Endothelial cell of umbilical vein (primary cell): Measurements from ENCODE around the gene PUS3. TPM values are rescaled to one million over a fixed set of nuclear protein-coding genes. Genes with fewer than 3 reads are reported as not detected.
"Not testable (repeated sequence)": the region's sequence is repeated elsewhere in the genome, so short reads cannot be mapped to it uniquely, and the experiment has no call there.

ENCODE experiments used
- BruUV-seq: library from RNA; stranded (reverse); fragments of 400-500 nt; replicated peaks from 2 replicates; lab custom pipeline; 2021; lab: Mats Ljungman, UMichigan
- CTCF ChIA-PET: fragments of 300-600, 350-600 bp; sonication (Branson Sonifier 250); formaldehyde crosslinking; loops from one replicate; lab custom pipeline; 2021; ENCODE audit warnings: antibody characterized with exemption, inconsistent platforms; lab: Charles Lee
- POLR2A ChIA-PET: fragments of 300-600, 350-600 bp; sonication (Branson Sonifier 250); formaldehyde crosslinking; loops from one replicate; lab custom pipeline; 2021; ENCODE audit warnings: antibody characterized with exemption, inconsistent platforms; lab: Charles Lee
- DNase-seq: peaks from one replicate; pipeline ENCODE4 v3.0.0-alpha.2; 2011; ENCODE audit warnings: low read depth, low spot score
- FAIRE-seq: peaks from 2 replicates; lab custom pipeline; 2011; peaks lifted over from hg19 to GRCh38; lab: Jason Lieb, UNC
- H2AFZ ChIP-seq: 2 replicates; pipeline ENCODE4 v1.6.0; 2012; ENCODE audit warnings: low read depth, low read length, control low read depth, inconsistent platforms
- H3K27ac ChIP-seq: 2 replicates; pipeline ENCODE4 v1.5.1; 2011; ENCODE audit warnings: low read depth, mild to moderate bottlenecking, control low read depth, low read length, moderate library complexity; ENCODE audit not compliant: insufficient read depth
- H3K27me3 ChIP-seq, 2 experiments: 2 replicates each; pipeline versions ENCODE4 v1.6.0 to v1.6.1; 2011; ENCODE audit warnings: low read length in 2 of 2, mixed read lengths in 1 of 2; ENCODE audit not compliant: control insufficient read depth in 2 of 2, insufficient read depth in 2 of 2
- H3K36me3 ChIP-seq, 2 experiments: 2 replicates in 1 of 2; 3 replicates in 1 of 2; pipeline ENCODE4 v1.5.1; 2011; ENCODE audit warnings: low read length in 2 of 2, mild to moderate bottlenecking in 1 of 2, moderate library complexity in 1 of 2; ENCODE audit not compliant: control insufficient read depth in 2 of 2, insufficient read depth in 2 of 2; ENCODE audit errors: extremely low read depth in 1 of 2
- H3K4me1 ChIP-seq: 3 replicates; pipeline ENCODE4 v1.5.1; 2011; ENCODE audit warnings: mild to moderate bottlenecking, low read length; ENCODE audit not compliant: control insufficient read depth, insufficient read depth; ENCODE audit errors: extremely low read depth
- H3K4me2 ChIP-seq: 2 replicates; pipeline ENCODE4 v1.6.1; 2011; ENCODE audit warnings: low read length, control low read depth, mixed read lengths; ENCODE audit not compliant: insufficient read depth
- H3K4me3 ChIP-seq, 3 experiments: fragments of 200-600 bp in 1 of 3; sonication (generic), shearing (Covaris generic) in 1 of 3; replicated peaks in 1 of 3; 2 replicates each; pipeline ENCODE4 v1.5.1; 2011 to 2016; ENCODE audit warnings: control low read depth in 3 of 3, low read length in 3 of 3, mild to moderate bottlenecking in 2 of 3, inconsistent platforms in 1 of 3, low read depth in 1 of 3, moderate library complexity in 1 of 3; ENCODE audit not compliant: insufficient read depth in 1 of 3
- H3K79me2 ChIP-seq: 2 replicates; pipeline ENCODE4 v1.6.0; 2012; ENCODE audit warnings: low read length, inconsistent platforms; ENCODE audit not compliant: control insufficient read depth, insufficient read depth
- H3K9ac ChIP-seq: replicated peaks from 2 replicates; pipeline ENCODE3; 2011; ENCODE audit warnings: low read length, control low read depth; ENCODE audit not compliant: insufficient read depth; ENCODE audit errors: extremely low read depth
- H3K9me1 ChIP-seq: replicated peaks from 3 replicates; pipeline ENCODE4 v1.6.0; 2011; ENCODE audit warnings: mild to moderate bottlenecking, low read length; ENCODE audit not compliant: control insufficient read depth, insufficient read depth; ENCODE audit errors: extremely low read depth
- H3K9me3 ChIP-seq: replicated peaks from 2 replicates; pipeline ENCODE4 v1.5.1; 2012; ENCODE audit warnings: low read length, inconsistent platforms; ENCODE audit not compliant: control insufficient read depth, insufficient read depth
- H4K20me1 ChIP-seq: replicated peaks from 2 replicates; pipeline ENCODE3; 2011; ENCODE audit warnings: mild to moderate bottlenecking, low read length; ENCODE audit not compliant: control insufficient read depth, insufficient read depth; ENCODE audit errors: extremely low read depth
- EZH2 ChIP-seq: IDR thresholded peaks from 2 replicates; pipeline ENCODE4 v1.6.1; 2012; ENCODE audit warnings: borderline replicate concordance, low read depth, mild to moderate bottlenecking, moderate library complexity, low read length, inconsistent platforms; ENCODE audit not compliant: severe bottlenecking
- FOS ChIP-seq: IDR thresholded peaks from 2 replicates; pipeline ENCODE4 v1.6.1; 2011; ENCODE audit warnings: mild to moderate bottlenecking, low read length, moderate library complexity, borderline replicate concordance; ENCODE audit not compliant: insufficient read depth
- GATA2 ChIP-seq: IDR thresholded peaks from 2 replicates; pipeline ENCODE4 v1.7.0; 2011; ENCODE audit warnings: low read depth, mild to moderate bottlenecking, moderate library complexity, mixed read lengths, low read length; ENCODE audit not compliant: insufficient read length, insufficient read depth
- JUN ChIP-seq: IDR thresholded peaks from 2 replicates; pipeline ENCODE4 v1.6.1; 2011; ENCODE audit warnings: borderline replicate concordance, low read depth; ENCODE audit not compliant: insufficient read length, insufficient read depth
- MYC ChIP-seq: IDR thresholded peaks from one replicate; pipeline ENCODE4 v1.6.1; 2011; ENCODE audit warnings: mild to moderate bottlenecking, low read depth, low read length
- POLR2A ChIP-seq: IDR thresholded peaks from 2 replicates; pipeline ENCODE4 v1.6.1; 2012; ENCODE audit warnings: low read depth, mild to moderate bottlenecking, control low read depth, low read length
- POLR2AphosphoS5 ChIP-seq: IDR thresholded peaks from 2 replicates; pipeline ENCODE4 v1.6.1; 2012; ENCODE audit warnings: low read depth, mild to moderate bottlenecking, control low read depth, low read length, moderate library complexity; ENCODE audit not compliant: insufficient read depth
- dilution Hi-C: fragments of 300-500 bp; cut with MboI; formaldehyde crosslinking; loops from one replicate; pipeline ENCODE4 v1.15.0; 2019; ENCODE audit warnings: low sequenced_read_pairs; ENCODE audit not compliant: extremely low pct_ligation_motif_present
- intact Hi-C: fragments of 100-400 bp; cut with micrococcal nuclease; formaldehyde crosslinking; loops from one replicate; pipeline ENCODE4 v1.10.0; 2022
- polyA plus RNA-seq, 4 experiments: library from polyadenylated mRNA; depleted of rRNA in 3 of 4; stranded (reverse) in 3 of 4; unstranded in 1 of 4; fragments of >200 nt; gene quantifications; 2 replicates each; pipeline versions ENCODE4 v1.2.1 to v1.2.3, GENCODE V29; 2011 to 2012; ENCODE audit warnings: missing spikeins in 1 of 4
- total RNA-seq: library from RNA; stranded (reverse); gene quantifications from 2 replicates; pipeline ENCODE4 v1.2.3, GENCODE V29; 2021
- TF ChIP-seq, protein P1 (sequence below): IDR thresholded peaks from 2 replicates; pipeline ENCODE4 v1.6.1; 2011; ENCODE audit not compliant: insufficient read depth, insufficient read length
- TF ChIP-seq, protein P2 (sequence below), 2 donors: IDR thresholded peaks; 1 replicate in 1 of 2; 2 replicates in 1 of 2; pipeline ENCODE4 v1.5.1; 2011; ENCODE audit warnings: low read length in 2 of 2, mild to moderate bottlenecking in 2 of 2, moderate library complexity in 2 of 2, control low read depth in 1 of 2, inconsistent platforms in 1 of 2, low read depth in 1 of 2; ENCODE audit not compliant: insufficient read depth in 1 of 2; ENCODE audit errors: extremely low read depth in 1 of 2

The PUS3 gene
- total and polyA plus RNA-seq, 2 donors (not counting 3 experiments of a cell fraction or from before 2014, with no cell fraction given): 5.1 to 10.3 TPM

GRCh38 chr11:125916683-125917347 lies 13.8 kb upstream of the PUS3 start:
- ChIA-PET CTCF (interaction anchor here (0.9 to 3.1 kb wide), 3 partner anchors 10 to 281 kb away, joined by 3 to 8 read pairs (median 6); no protein-coding TSS in a partner anchor), POLR2A (no interaction called here)
- H3K79me2 ChIP-seq: no peaks in the 10 kb centered on the region
- H4K20me1 ChIP-seq: no peaks in the 10 kb centered on the region
- no peak overlapping the region for H2AFZ ChIP-seq
- FAIRE-seq: no peak
- no TSS peak for BruUV-seq
- H3K27ac ChIP-seq: no peak overlapping the region
- H3K4me2 ChIP-seq: no peak overlapping the region
- TF ChIP-seq EZH2: no peak
- no peak for TF ChIP-seq MYC
- no peak for TF ChIP-seq POLR2A
- no peak for TF ChIP-seq GATA2
- TF ChIP-seq, protein P1, sequence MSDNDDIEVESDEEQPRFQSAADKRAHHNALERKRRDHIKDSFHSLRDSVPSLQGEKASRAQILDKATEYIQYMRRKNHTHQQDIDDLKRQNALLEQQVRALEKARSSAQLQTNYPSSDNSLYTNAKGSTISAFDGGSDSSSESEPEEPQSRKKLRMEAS: no peak
- TF ChIP-seq JUN: no peak
- TF ChIP-seq FOS: no peak
- TF ChIP-seq POLR2AphosphoS5: no peak
- TF ChIP-seq, protein P2, sequence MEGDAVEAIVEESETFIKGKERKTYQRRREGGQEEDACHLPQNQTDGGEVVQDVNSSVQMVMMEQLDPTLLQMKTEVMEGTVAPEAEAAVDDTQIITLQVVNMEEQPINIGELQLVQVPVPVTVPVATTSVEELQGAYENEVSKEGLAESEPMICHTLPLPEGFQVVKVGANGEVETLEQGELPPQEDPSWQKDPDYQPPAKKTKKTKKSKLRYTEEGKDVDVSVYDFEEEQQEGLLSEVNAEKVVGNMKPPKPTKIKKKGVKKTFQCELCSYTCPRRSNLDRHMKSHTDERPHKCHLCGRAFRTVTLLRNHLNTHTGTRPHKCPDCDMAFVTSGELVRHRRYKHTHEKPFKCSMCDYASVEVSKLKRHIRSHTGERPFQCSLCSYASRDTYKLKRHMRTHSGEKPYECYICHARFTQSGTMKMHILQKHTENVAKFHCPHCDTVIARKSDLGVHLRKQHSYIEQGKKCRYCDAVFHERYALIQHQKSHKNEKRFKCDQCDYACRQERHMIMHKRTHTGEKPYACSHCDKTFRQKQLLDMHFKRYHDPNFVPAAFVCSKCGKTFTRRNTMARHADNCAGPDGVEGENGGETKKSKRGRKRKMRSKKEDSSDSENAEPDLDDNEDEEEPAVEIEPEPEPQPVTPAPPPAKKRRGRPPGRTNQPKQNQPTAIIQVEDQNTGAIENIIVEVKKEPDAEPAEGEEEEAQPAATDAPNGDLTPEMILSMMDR (IDR thresholded peaks at IDR 0.05; ENCODE audit: extremely low read depth in 1 of 2, insufficient read depth in 1 of 2, low read depth in 1 of 2, low read length in 2 of 2): no peak
- no peaks in the 10 kb centered on the region for H3K9me1 ChIP-seq
- no peak for DNase-seq
- intact Hi-C loops: no loop called here
- no peaks in the 10 kb centered on the region for H3K9me3 ChIP-seq
- no peaks in the 10 kb centered on the region for H3K36me3 ChIP-seq
- H3K4me1 ChIP-seq: no peaks in the 10 kb centered on the region
- peaks cover 0 to 7% of the 10 kb centered on the region in 2 experiments for H3K27me3 ChIP-seq
- dilution Hi-C loops: no loop called here
- H3K9ac ChIP-seq: no peak overlapping the region
- no peak overlapping the region for H3K4me3 ChIP-seq

DNA sequence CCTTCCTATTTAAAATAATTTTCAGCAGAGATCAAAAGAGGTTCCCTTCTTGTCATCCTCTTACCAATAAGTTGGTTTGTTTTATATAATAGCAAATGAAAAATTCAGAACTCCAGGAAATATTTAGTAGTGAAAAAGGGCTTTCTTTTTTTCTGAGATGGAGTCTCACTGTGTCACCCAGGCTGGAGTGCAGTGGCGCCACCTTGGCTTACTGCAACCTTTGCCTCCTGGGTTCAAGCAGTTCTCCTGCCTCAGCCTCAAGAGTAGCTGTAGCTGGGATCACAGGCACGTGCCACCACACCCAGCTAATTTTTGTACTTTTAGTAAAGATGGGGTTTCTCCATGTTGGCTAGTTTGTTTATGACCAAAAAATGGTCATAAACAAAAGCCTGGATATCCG lies 11.6 kb upstream of the PUS3 start:
- H3K9me1 ChIP-seq, H3K4me3 ChIP-seq, BruUV-seq, H3K9ac ChIP-seq, DNase-seq, H2AFZ ChIP-seq, H3K79me2 ChIP-seq, H3K36me3 ChIP-seq, H3K4me1 ChIP-seq, H3K27ac ChIP-seq, CTCF ChIA-PET, H3K9me3 ChIP-seq, dilution Hi-C loops, POLR2A ChIA-PET, intact Hi-C loops, H4K20me1 ChIP-seq, H3K4me2 ChIP-seq, FAIRE-seq: not testable (repeated sequence)
- H3K27me3 ChIP-seq: peaks cover 4 to 14% of the 10 kb centered on the region in 2 experiments
